Activated B cell treated with CpG ODN at 0.5 μM for 24 hours (primary cell): ENCODE measurements around the gene MYL7. TPM values are rescaled to one million over a fixed set of nuclear protein-coding genes. Genes with fewer than 3 reads are reported as not detected.
A peak's percentile ranks its signal among the peaks of the same experiment; 100 is the strongest.

Experiments
- ATAC-seq: fragments of 200-7000 bp; cut with Tn5 transposase; one replicate; pipeline ENCODE4 v1.10.0; 2021; ENCODE audit warnings: low read depth, mild to moderate bottlenecking, moderate library complexity
- CTCF ChIA-PET: fragments of 350-600 bp; sonication (Branson Sonifier 250); formaldehyde crosslinking; loops from one replicate; lab custom pipeline; 2021; ENCODE audit warnings: antibody characterized with exemption; lab: Charles Lee
- POLR2A ChIA-PET: fragments of 350-600 bp; sonication (Branson Sonifier 250); formaldehyde crosslinking; loops from one replicate; lab custom pipeline; 2021; ENCODE audit warnings: antibody characterized with exemption; lab: Charles Lee
- DNase-seq: peaks from one replicate; pipeline ENCODE4 v3.0.0; 2022
- H3K27ac Mint-ChIP-seq: one replicate; pipeline ENCODE4 v1.8.0; 2020; ENCODE audit warnings: mixed read lengths
- H3K27me3 Mint-ChIP-seq: one replicate; pipeline ENCODE4 v1.8.0; 2021; ENCODE audit warnings: mixed read lengths
- H3K36me3 Mint-ChIP-seq: one replicate; pipeline ENCODE4 v1.8.0; 2021; ENCODE audit warnings: low read depth, mixed read lengths
- H3K4me1 Mint-ChIP-seq: one replicate; pipeline ENCODE4 v1.8.0; 2021; ENCODE audit warnings: mixed read lengths
- H3K4me3 Mint-ChIP-seq: one replicate; pipeline ENCODE4 v1.8.0; 2020; ENCODE audit warnings: mild to moderate bottlenecking, mixed read lengths
- H3K9me3 Mint-ChIP-seq: one replicate; pipeline ENCODE4 v1.8.0; 2020; ENCODE audit warnings: mixed read lengths
- CTCF ChIP-seq: fragments of 200-600 bp; IDR thresholded peaks from one replicate; pipeline ENCODE4 v1.8.0; 2022; ENCODE audit warnings: antibody characterized with exemption, mild to moderate bottlenecking
- intact Hi-C: fragments of 100-400 bp; cut with micrococcal nuclease; formaldehyde crosslinking; loops from one replicate; pipeline ENCODE4 v1.15.1; 2024
- total RNA-seq: library from RNA; stranded (reverse); gene quantifications from 2 replicates; pipeline ENCODE4 v1.2.3, GENCODE V29; 2022

MYL7 gene
- total RNA-seq, 1 donor from 2014 or later, result not detected

GRCh38 chr7:44107116-44107960 lies 33.8 kb downstream of the MYL7 start:
- POLR2A ChIA-PET, result interaction anchor here (0.6 to 2.5 kb wide), 2 partner anchors 15 to 26 kb away, joined by 3 to 7 read pairs; no protein-coding TSS in a partner anchor

GRCh38 chr7:44106311-44107065 lies 34.6 kb downstream of the MYL7 start:
- Mint-ChIP-seq H3K36me3 (peaks cover 5% of the 10 kb centered on the region), H3K27me3 (peaks cover 2% of the 10 kb centered on the region), H3K4me1 (peaks cover 34% of the 10 kb centered on the region), H3K9me3 (no peaks in the 10 kb centered on the region), H3K27ac (peak overlapping the region; percentile 66), H3K4me3 (peak overlapping the region; percentile 81)
- TF ChIP-seq CTCF, result no peak
- POLR2A ChIA-PET, result interaction anchor here (0.6 to 2.5 kb wide), 4 partner anchors 9 to 25 kb away, joined by 3 to 7 read pairs (median 6); partner anchors contain the start of gene POLD2
- ATAC-seq, result no peak
- CTCF ChIA-PET, result interaction anchor here (2.1 kb wide), 1 partner anchor 90 kb away, joined by 7 read pairs; no protein-coding TSS in a partner anchor
- no peak for DNase-seq
- intact Hi-C loops, result no loop called here

More at GRCh38 chr7:44107116-44107960, 33.8 kb downstream of the MYL7 start:
- peaks cover 5% of the 10 kb centered on the region for H3K36me3 Mint-ChIP-seq
- DNase-seq (no peak), ATAC-seq (no peak)
- H3K27ac Mint-ChIP-seq, result no peak overlapping the region
- H3K4me3 Mint-ChIP-seq, result no peak overlapping the region
- no peak for TF ChIP-seq CTCF
- intact Hi-C loops, result no loop called here
- peaks cover 26% of the 10 kb centered on the region for H3K4me1 Mint-ChIP-seq
- peaks cover 2% of the 10 kb centered on the region for H3K27me3 Mint-ChIP-seq
- CTCF ChIA-PET, result no interaction called here
- H3K9me3 Mint-ChIP-seq, result no peaks in the 10 kb centered on the region

GRCh38 chr7:44105832-44106231 lies 35.3 kb downstream of the MYL7 start:
- H3K27ac Mint-ChIP-seq, result peak overlapping the region; percentile 66
- ATAC-seq, result no peak
- CTCF ChIA-PET, result interaction anchor here (2.1 kb wide), 1 partner anchor 90 kb away, joined by 7 read pairs; no protein-coding TSS in a partner anchor

More at GRCh38 chr7:44105832-44106231, 35.3 kb downstream of the MYL7 start:
- intact Hi-C loops, result loop anchor here (1.0 to 2.0 kb wide), 3 partner anchors 9 to 24 kb away; partner anchors contain the start of genes POLD2 and POLM
- no peak for DNase-seq
- Mint-ChIP-seq H3K36me3 (peaks cover 5% of the 10 kb centered on the region), H3K27me3 (peaks cover 2% of the 10 kb centered on the region), H3K4me1 (peaks cover 41% of the 10 kb centered on the region), H3K4me3 (peak overlapping the region; percentile 81), H3K9me3 (no peaks in the 10 kb centered on the region)
- POLR2A ChIA-PET, result interaction anchor here (0.6 to 2.5 kb wide), 7 partner anchors 9 to 527 kb away, joined by 3 to 10 read pairs (median 6); partner anchors contain the start of gene POLD2
- no peak for TF ChIP-seq CTCF
